C1 segment of cervical spinal cord (tissue), 14 donors: Measurements from ENCODE around the gene GRIN3A.
"Not testable (repeated sequence)": the region's sequence is repeated elsewhere in the genome, so short reads cannot be mapped to it uniquely, and the experiment has no call there.

Source experiments
- DNase-seq, 14 donors: peaks; one replicate each; lab custom pipeline; 2025; lab: John Stamatoyannopoulos, UW

Gene GRIN3A

GRCh38 chr9:101738566-101739183, at the start of gene GRIN3A:
GRIN3A (minus strand) TSS chr9:101738647; CDS start chr9:101737979, 668 bp downstream.
- DNase-seq: peak in 2 of 14 donors; percentile 4 to 12

- no peak for DNase-seq
Observed at GRCh38 chr9:101787891-101788290, 49.4 kb upstream of the GRIN3A start.

GRCh38 chr9:101778332-101778731, 39.9 kb upstream of the GRIN3A start:
- DNase-seq: no peak

GRCh38 chr9:101764472-101764871, 26.0 kb upstream of the GRIN3A start:
- no peak for DNase-seq

- DNase-seq: no peak
Observed at GRCh38 chr9:101758304-101758930, 20.0 kb upstream of the GRIN3A start.

- no peak for DNase-seq
Observed at GRCh38 chr9:101753716-101754115, 15.3 kb upstream of the GRIN3A start.

- no peak for DNase-seq
Observed at GRCh38 chr9:101751895-101752294, 13.4 kb upstream of the GRIN3A start.

GRCh38 chr9:101739311-101739710, 864 bp upstream of the GRIN3A start:
- no peak for DNase-seq

- DNase-seq: peak in 1 of 14 donors; percentile 14
Observed at GRCh38 chr9:101737705-101738565, 512 bp downstream of the GRIN3A start.

- no peak for DNase-seq
Observed at GRCh38 chr9:101737165-101737704, 1.2 kb downstream of the GRIN3A start.

- no peak for DNase-seq
Observed at GRCh38 chr9:101736717-101737116, 1.7 kb downstream of the GRIN3A start.

- no peak for DNase-seq
Observed at GRCh38 chr9:101731429-101731828, 7.0 kb downstream of the GRIN3A start.

GRCh38 chr9:101727612-101728524, 10.6 kb downstream of the GRIN3A start:
- no peak for DNase-seq

GRCh38 chr9:101724271-101724670, 14.2 kb downstream of the GRIN3A start:
- not testable (repeated sequence) for DNase-seq

GRCh38 chr9:101718192-101718591, 20.3 kb downstream of the GRIN3A start:
- no peak for DNase-seq

GRCh38 chr9:101716629-101717028, 21.8 kb downstream of the GRIN3A start:
- DNase-seq: no peak

- DNase-seq: no peak
Observed at GRCh38 chr9:101711330-101711941, 27.0 kb downstream of the GRIN3A start.

- DNase-seq: no peak
Observed at GRCh38 chr9:101708855-101709254, 29.6 kb downstream of the GRIN3A start.

- no peak for DNase-seq
Observed at GRCh38 chr9:101707721-101708120, 30.7 kb downstream of the GRIN3A start.

- DNase-seq: no peak
Observed at GRCh38 chr9:101706997-101707396, 31.4 kb downstream of the GRIN3A start.
